K562 (cell line): ENCODE measurements around the gene TKT. TPM values are rescaled to one million over a fixed set of nuclear protein-coding genes. Genes with fewer than 3 reads are reported as not detected.

Experiments
- ATAC-seq: fragments of 200-7000 bp; cut with Tn5 transposase; 3 replicates; pipeline ENCODE4 v1.9.1; 2020; ENCODE audit warnings: moderate library complexity
- BruUV-seq: library from RNA; stranded (reverse); fragments of 400-500 nt; replicated peaks from 2 replicates; lab custom pipeline; 2021; lab: Mats Ljungman, UMichigan
- CTCF ChIA-PET: fragments of 300-600 bp; formaldehyde crosslinking; extraction: SDS; loops from one replicate; lab custom pipeline; 2021; ENCODE audit warnings: low intra/inter-chr PET ratio; lab: Yijun Ruan, JAX
- POLR2A ChIA-PET: fragments of 300-600, 350-650 bp; sonication (Branson Sonifier 250); formaldehyde crosslinking; extraction: SDS; loops from one replicate; lab custom pipeline; 2021; ENCODE audit warnings: antibody characterized with exemption, inconsistent platforms; lab: Yijun Ruan, JAX
- DNase-seq, 4 experiments: peaks; one replicate each; pipeline versions ENCODE4 v3.0.0 to v3.0.0-alpha.2; 2011 to 2018; ENCODE audit warnings: low spot score in 3 of 4, mixed read lengths in 3 of 4; ENCODE audit errors: extremely low read depth in 1 of 4
- FAIRE-seq: peaks from 2 replicates; lab custom pipeline; 2011; peaks lifted over from hg19 to GRCh38; lab: Jason Lieb, UNC
- H2AFZ ChIP-seq: 2 replicates; pipeline ENCODE4 v1.6.0; 2011; ENCODE audit warnings: low read depth, low read length, control low read depth, inconsistent platforms
- H3K27ac ChIP-seq: fragments of 200-600 bp; 3 replicates; pipeline ENCODE4 v1.8.0; 2011; ENCODE audit warnings: low read depth, mild to moderate bottlenecking, control low read depth, inconsistent platforms, low read length, moderate library complexity, mixed read lengths; ENCODE audit errors: extremely low read depth
- H3K27me3 ChIP-seq, 2 experiments: fragments of 300-600 bp in 1 of 2; 2 replicates in 1 of 2; 3 replicates in 1 of 2; pipeline versions ENCODE4 v1.6.0 to v1.8.0; 2011; ENCODE audit warnings: inconsistent platforms in 2 of 2, low read length in 2 of 2, mild to moderate bottlenecking in 1 of 2, mixed read lengths in 1 of 2, moderate library complexity in 1 of 2; ENCODE audit not compliant: control insufficient read depth in 2 of 2, insufficient read depth in 2 of 2
- H3K36me3 ChIP-seq: fragments of 300-600 bp; 3 replicates; pipeline ENCODE4 v1.8.0; 2011; ENCODE audit warnings: mild to moderate bottlenecking, low read length, inconsistent platforms; ENCODE audit not compliant: control insufficient read depth, insufficient read depth
- H3K4me1 ChIP-seq, 2 experiments: fragments of 200-600 bp in 1 of 2; replicated peaks in 1 of 2; 2 replicates in 1 of 2; 3 replicates in 1 of 2; pipeline versions ENCODE4 v1.5.1 to v1.8.0; 2011; ENCODE audit warnings: inconsistent platforms in 2 of 2, low read length in 2 of 2, mild to moderate bottlenecking in 1 of 2, mixed read lengths in 1 of 2, moderate library complexity in 1 of 2; ENCODE audit not compliant: control insufficient read depth in 2 of 2, insufficient read depth in 2 of 2
- H3K4me2 ChIP-seq: 2 replicates; pipeline ENCODE4 v1.6.1; 2011; ENCODE audit warnings: low read length, control low read depth, inconsistent platforms, mixed read lengths; ENCODE audit not compliant: insufficient read depth
- H3K4me3 ChIP-seq: fragments of 200-600 bp; sonication (generic), shearing (Covaris generic); 2 replicates; pipeline ENCODE4 v1.5.1; 2016; ENCODE audit warnings: control low read depth, inconsistent platforms
- H3K79me2 ChIP-seq: fragments of 200-600 bp; 3 replicates; pipeline ENCODE4 v1.8.0; 2011; ENCODE audit warnings: low read length, inconsistent platforms; ENCODE audit not compliant: control insufficient read depth, insufficient read depth
- H3K9ac ChIP-seq, 2 experiments: 2 replicates each; pipeline versions ENCODE4 v1.6.0 to v1.6.1; 2011; ENCODE audit warnings: low read depth in 2 of 2, low read length in 2 of 2, control low read depth in 1 of 2, inconsistent platforms in 1 of 2, mild to moderate bottlenecking in 1 of 2, mixed read lengths in 1 of 2; ENCODE audit not compliant: insufficient read depth in 1 of 2
- H3K9me1 ChIP-seq: one replicate; pipeline ENCODE4 v1.6.0; 2011; ENCODE audit warnings: inconsistent platforms, mild to moderate bottlenecking, low read length, moderate library complexity; ENCODE audit not compliant: control insufficient read depth, insufficient read depth
- H3K9me3 ChIP-seq: replicated peaks from 2 replicates; pipeline ENCODE4 v1.5.1; 2011; ENCODE audit warnings: low read depth, low read length, inconsistent platforms; ENCODE audit not compliant: control insufficient read depth, insufficient read depth
- H4K20me1 ChIP-seq: replicated peaks from 2 replicates; pipeline ENCODE4 v1.6.1; 2011; ENCODE audit warnings: low read length, inconsistent platforms, mixed read lengths; ENCODE audit not compliant: control insufficient read depth, insufficient read depth
- CBX5 ChIP-seq: IDR thresholded peaks from 2 replicates; pipeline ENCODE4 v1.6.1; 2014; ENCODE audit warnings: low read depth, borderline replicate concordance
- CC2D1A ChIP-seq: fragments of 450-650 bp; IDR thresholded peaks from 2 replicates; pipeline ENCODE4 v1.6.1; 2017; ENCODE audit warnings: mild to moderate bottlenecking
- CEBPG ChIP-seq, 3 experiments: fragments of 200-800 bp in 1 of 3; sonication (Bioruptor generic) in 1 of 3; sonication (generic) in 1 of 3; formaldehyde crosslinking in 1 of 3; IDR thresholded peaks in 2 of 3; conservative IDR thresholded peaks in 1 of 3; 2 replicates each; pipeline versions ENCODE4 v1.6.1 to v1.8.0; 2016 to 2022; ENCODE audit warnings: missing compliant biosample characterization in 2 of 3, missing genetic modification characterization in 2 of 3, mild to moderate bottlenecking in 1 of 3, missing genetic modification reagents in 1 of 3
- NFATC3 ChIP-seq: fragments of 450-650 bp; IDR thresholded peaks from 2 replicates; pipeline ENCODE4 v1.6.1; 2017; ENCODE audit warnings: mild to moderate bottlenecking
- POLR3A ChIP-seq: IDR thresholded peaks from 2 replicates; pipeline ENCODE4 v1.6.1; 2011; ENCODE audit warnings: borderline replicate concordance, mild to moderate bottlenecking, moderate library complexity; ENCODE audit not compliant: insufficient read length, insufficient read depth; ENCODE audit errors: extremely low read depth
- SRSF7 ChIP-seq: fragments of 200-400 bp; formaldehyde crosslinking; optimal IDR thresholded peaks from 2 replicates; pipeline ENCODE3; 2017; ENCODE audit warnings: mild to moderate bottlenecking, low read depth, low read length
- TSC22D4 ChIP-seq: fragments of 450-650 bp; IDR thresholded peaks from 2 replicates; pipeline ENCODE4 v1.6.1; 2016; ENCODE audit warnings: missing genetic modification characterization, missing biosample characterization, control low read depth
- WGBS: fragments of 100-300 bp; shearing (Covaris generic); methylation state at CpG from one replicate; pipeline ENCODE4 v1.1.6; 2016; ENCODE audit warnings: low coverage, mixed read lengths; ENCODE audit not compliant: insufficient coverage; ENCODE audit errors: missing lambda C conversion rate; 5-methylcytosine and 5-hydroxymethylcytosine counted together
- in situ Hi-C: fragments of 300-500 bp; cut with MboI; formaldehyde crosslinking; loops from 4 replicates; pipeline ENCODE4 v1.15.0; 2018; ENCODE audit warnings: inconsistent platforms, mixed read lengths
- intact Hi-C: fragments of 100-400 bp; cut with micrococcal nuclease; formaldehyde crosslinking; loops from 2 replicates; pipeline ENCODE4 v1.14.2; 2022
- polyA plus RNA-seq, 8 experiments: library from polyadenylated mRNA; depleted of rRNA in 4 of 8; stranded (reverse) in 5 of 8; unstranded in 3 of 8; fragments of >200 nt; fragmentation: Nextera tagmentation in 2 of 8; fragmentation: Illumina TruSeq in 1 of 8; extraction: Ambion mirVana in 2 of 8; extraction: Trizol in 1 of 8; gene quantifications; 2 replicates each; pipeline versions ENCODE4 v1.2.1 to v1.2.3, GENCODE V29; 2011 to 2014; ENCODE audit warnings: inconsistent platforms in 1 of 8, missing spikeins in 1 of 8
- total RNA-seq, 7 experiments: library from RNA; depleted of rRNA in 6 of 7; stranded (reverse); fragments of >200 nt in 6 of 7; fragmentation: Illumina TruSeq in 2 of 7; extraction: Trizol in 2 of 7; gene quantifications; 2 replicates each; pipeline versions ENCODE4 v1.2.1 to v1.2.3, GENCODE V29; 2011 to 2021; ENCODE audit warnings: low replicate concordance in 1 of 7
- TF ChIP-seq, protein P1 (sequence below): sonication (generic); formaldehyde crosslinking; IDR thresholded peaks from 2 replicates; pipeline ENCODE4 v1.8.0; 2023; ENCODE audit warnings: mild to moderate bottlenecking, missing genetic modification reagents
- TF ChIP-seq, protein P2 (sequence below): fragments of 250-450 bp; sonication (Bioruptor Pico); IDR thresholded peaks from 2 replicates; pipeline ENCODE4 v1.9.0; 2021; ENCODE audit warnings: mild to moderate bottlenecking, inconsistent platforms
- TF ChIP-seq, protein P3 (sequence below): sonication (generic); formaldehyde crosslinking; IDR thresholded peaks from 2 replicates; pipeline ENCODE4 v1.9.0; 2022; ENCODE audit warnings: mild to moderate bottlenecking, missing genetic modification reagents
- TF ChIP-seq, protein P4 (sequence below): sonication (generic); formaldehyde crosslinking; IDR thresholded peaks from 2 replicates; pipeline ENCODE4 v1.4.0; 2020; ENCODE audit warnings: mild to moderate bottlenecking, missing genetic modification reagents

The TKT gene
- total and polyA plus RNA-seq, 9 of the 15 experiments (the other 6 are each of a cell fraction or from before 2014, with no cell fraction given), result 58.1 to 401 (median 187) TPM

DNA sequence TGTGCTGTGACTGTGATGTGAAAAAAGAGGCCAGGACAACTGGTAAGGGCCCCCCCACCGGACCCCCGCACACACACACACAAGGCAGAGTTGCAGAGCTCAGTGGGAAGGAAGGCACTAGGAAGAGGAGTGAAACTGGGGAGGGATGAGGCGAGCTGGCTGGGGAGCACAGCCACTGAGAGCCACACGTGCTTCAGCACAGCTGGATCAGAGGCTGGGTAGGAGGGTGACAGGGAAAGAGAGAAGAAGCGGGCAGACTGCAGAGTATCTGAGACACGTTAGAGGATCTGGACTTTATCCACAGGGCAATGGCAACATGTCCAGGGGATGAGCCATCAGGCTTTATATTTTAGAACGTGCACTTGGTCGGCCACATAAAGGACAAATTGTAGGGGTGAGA lies 38.0 kb upstream of the TKT start:
- in situ Hi-C loops (no loop called here), intact Hi-C loops (loop anchor here (10.0 kb wide), 1 partner anchor 421 kb away; no protein-coding TSS in a partner anchor)
- TF ChIP-seq, protein P1, sequence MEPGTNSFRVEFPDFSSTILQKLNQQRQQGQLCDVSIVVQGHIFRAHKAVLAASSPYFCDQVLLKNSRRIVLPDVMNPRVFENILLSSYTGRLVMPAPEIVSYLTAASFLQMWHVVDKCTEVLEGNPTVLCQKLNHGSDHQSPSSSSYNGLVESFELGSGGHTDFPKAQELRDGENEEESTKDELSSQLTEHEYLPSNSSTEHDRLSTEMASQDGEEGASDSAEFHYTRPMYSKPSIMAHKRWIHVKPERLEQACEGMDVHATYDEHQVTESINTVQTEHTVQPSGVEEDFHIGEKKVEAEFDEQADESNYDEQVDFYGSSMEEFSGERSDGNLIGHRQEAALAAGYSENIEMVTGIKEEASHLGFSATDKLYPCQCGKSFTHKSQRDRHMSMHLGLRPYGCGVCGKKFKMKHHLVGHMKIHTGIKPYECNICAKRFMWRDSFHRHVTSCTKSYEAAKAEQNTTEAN (CRISPR knock-in tag), result no peak
- TF ChIP-seq SRSF7, result no peak
- TF ChIP-seq, protein P2, sequence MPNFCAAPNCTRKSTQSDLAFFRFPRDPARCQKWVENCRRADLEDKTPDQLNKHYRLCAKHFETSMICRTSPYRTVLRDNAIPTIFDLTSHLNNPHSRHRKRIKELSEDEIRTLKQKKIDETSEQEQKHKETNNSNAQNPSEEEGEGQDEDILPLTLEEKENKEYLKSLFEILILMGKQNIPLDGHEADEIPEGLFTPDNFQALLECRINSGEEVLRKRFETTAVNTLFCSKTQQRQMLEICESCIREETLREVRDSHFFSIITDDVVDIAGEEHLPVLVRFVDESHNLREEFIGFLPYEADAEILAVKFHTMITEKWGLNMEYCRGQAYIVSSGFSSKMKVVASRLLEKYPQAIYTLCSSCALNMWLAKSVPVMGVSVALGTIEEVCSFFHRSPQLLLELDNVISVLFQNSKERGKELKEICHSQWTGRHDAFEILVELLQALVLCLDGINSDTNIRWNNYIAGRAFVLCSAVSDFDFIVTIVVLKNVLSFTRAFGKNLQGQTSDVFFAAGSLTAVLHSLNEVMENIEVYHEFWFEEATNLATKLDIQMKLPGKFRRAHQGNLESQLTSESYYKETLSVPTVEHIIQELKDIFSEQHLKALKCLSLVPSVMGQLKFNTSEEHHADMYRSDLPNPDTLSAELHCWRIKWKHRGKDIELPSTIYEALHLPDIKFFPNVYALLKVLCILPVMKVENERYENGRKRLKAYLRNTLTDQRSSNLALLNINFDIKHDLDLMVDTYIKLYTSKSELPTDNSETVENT (CRISPR knock-in tag), result no peak
- TF ChIP-seq, protein P3, sequence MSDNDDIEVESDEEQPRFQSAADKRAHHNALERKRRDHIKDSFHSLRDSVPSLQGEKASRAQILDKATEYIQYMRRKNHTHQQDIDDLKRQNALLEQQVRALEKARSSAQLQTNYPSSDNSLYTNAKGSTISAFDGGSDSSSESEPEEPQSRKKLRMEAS (CRISPR knock-in tag), result no peak
- TF ChIP-seq TSC22D4, result no peak
- TF ChIP-seq, protein P4, sequence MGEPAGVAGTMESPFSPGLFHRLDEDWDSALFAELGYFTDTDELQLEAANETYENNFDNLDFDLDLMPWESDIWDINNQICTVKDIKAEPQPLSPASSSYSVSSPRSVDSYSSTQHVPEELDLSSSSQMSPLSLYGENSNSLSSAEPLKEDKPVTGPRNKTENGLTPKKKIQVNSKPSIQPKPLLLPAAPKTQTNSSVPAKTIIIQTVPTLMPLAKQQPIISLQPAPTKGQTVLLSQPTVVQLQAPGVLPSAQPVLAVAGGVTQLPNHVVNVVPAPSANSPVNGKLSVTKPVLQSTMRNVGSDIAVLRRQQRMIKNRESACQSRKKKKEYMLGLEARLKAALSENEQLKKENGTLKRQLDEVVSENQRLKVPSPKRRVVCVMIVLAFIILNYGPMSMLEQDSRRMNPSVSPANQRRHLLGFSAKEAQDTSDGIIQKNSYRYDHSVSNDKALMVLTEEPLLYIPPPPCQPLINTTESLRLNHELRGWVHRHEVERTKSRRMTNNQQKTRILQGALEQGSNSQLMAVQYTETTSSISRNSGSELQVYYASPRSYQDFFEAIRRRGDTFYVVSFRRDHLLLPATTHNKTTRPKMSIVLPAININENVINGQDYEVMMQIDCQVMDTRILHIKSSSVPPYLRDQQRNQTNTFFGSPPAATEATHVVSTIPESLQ (CRISPR knock-in tag), result no peak
- no peak for TF ChIP-seq NFATC3
- no peak for TF ChIP-seq CEBPG (CRISPR knock-in tag; IDR thresholded peaks at IDR 0.05)
- TF ChIP-seq CEBPG (tag; conservative IDR thresholded peaks at IDR 0.05 in 1 of 2, IDR thresholded peaks at IDR 0.05 in 1 of 2), result no peak
- TF ChIP-seq CC2D1A, result no peak
- TF ChIP-seq CBX5, result no peak
- TF ChIP-seq POLR3A, result no peak

More for the DNA sequence above, 38.0 kb upstream of the TKT start:
- H3K27me3 ChIP-seq, result no peaks in the 10 kb centered on the region
- POLR2A ChIA-PET, result interaction anchor here (1.5 kb wide), 1 partner anchor 24 kb away, joined by 3 read pairs; no protein-coding TSS in a partner anchor
- no peak overlapping the region for H3K4me2 ChIP-seq
- FAIRE-seq (no peak), ATAC-seq (no peak), DNase-seq (no peak)
- no peak overlapping the region for H2AFZ ChIP-seq
- no peaks in the 10 kb centered on the region for H3K9me3 ChIP-seq
- peaks cover 28% of the 10 kb centered on the region; the same call in 2 of the 3 replicates for H3K36me3 ChIP-seq
- 89% methylated on average over 3 of the region's 8 CpGs for WGBS
- H3K9me1 ChIP-seq, result no peaks in the 10 kb centered on the region
- H3K27ac ChIP-seq, result no peak overlapping the region
- no peaks in the 10 kb centered on the region for H3K79me2 ChIP-seq
- no peaks in the 10 kb centered on the region for H4K20me1 ChIP-seq
- no peak overlapping the region for H3K4me3 ChIP-seq
- CTCF ChIA-PET, result no interaction called here
- BruUV-seq, result no TSS peak
- H3K9ac ChIP-seq, result no peak overlapping the region
- H3K4me1 ChIP-seq, result no peaks in the 10 kb centered on the region
